HG03354 (cell line): ENCODE data around the gene NTN1.

Experiments
- ATAC-seq: cut with Tn5 transposase; IDR thresholded peaks from one replicate; pipeline ENCODE4 v1.9.1; 2021; ENCODE audit warnings: mild to moderate bottlenecking; ENCODE audit not compliant: unreplicated experiment, poor library complexity, severe bottlenecking

Gene NTN1

DNA sequence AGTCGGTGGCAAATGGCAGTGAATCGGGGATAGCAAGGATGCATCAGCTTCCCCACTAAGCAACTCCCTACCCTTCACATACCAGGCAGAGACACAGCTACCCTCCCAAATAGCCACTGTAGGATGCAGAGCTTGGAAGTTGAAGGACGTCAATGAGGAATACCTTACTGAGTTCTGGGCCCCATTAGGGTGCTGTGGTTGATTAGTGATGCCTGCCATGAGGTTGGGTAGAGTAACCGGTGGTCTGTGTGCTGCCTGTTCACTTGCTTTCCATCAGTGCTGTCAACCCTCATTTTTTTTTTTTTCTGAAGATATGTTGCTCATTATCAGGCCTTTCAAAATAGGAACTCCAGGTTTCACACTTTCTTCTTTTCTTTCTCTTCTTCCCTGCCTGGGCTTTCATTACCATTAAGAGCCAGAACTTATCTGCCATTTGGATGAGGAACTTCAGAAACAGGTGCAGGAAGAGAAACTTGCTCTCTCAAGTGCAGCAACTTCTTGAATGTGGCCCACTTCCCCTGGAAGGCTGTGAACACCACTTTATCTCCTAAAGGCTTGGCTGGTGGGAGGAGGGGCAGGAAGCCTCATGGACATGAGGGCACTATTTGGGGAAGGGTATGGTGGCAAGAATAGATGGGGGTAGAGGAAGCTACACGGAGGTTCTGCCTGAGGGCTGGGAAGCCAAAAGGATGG is 183.5 kb downstream of the NTN1 start:
- no peak for ATAC-seq

- no peak for ATAC-seq
These were observed 184.5 kb downstream of the NTN1 start for GRCh38 chr17:9205520-9206409.

DNA sequence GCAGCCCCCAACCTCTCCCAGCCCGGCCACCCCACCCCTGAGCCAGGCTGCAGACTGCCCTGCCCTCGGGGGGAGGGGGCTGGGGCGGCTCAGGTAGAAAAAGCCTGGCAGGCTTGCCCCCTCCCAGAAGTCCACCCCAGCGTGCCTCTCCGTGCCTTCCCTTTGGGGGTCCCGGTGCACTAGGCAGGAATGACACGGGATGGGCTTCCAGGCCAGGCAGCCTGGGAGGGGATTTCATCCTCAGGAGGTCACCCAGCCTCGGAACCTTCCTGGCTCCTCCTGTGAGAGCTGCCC is 185.0 kb downstream of the NTN1 start:
- no peak for ATAC-seq

DNA sequence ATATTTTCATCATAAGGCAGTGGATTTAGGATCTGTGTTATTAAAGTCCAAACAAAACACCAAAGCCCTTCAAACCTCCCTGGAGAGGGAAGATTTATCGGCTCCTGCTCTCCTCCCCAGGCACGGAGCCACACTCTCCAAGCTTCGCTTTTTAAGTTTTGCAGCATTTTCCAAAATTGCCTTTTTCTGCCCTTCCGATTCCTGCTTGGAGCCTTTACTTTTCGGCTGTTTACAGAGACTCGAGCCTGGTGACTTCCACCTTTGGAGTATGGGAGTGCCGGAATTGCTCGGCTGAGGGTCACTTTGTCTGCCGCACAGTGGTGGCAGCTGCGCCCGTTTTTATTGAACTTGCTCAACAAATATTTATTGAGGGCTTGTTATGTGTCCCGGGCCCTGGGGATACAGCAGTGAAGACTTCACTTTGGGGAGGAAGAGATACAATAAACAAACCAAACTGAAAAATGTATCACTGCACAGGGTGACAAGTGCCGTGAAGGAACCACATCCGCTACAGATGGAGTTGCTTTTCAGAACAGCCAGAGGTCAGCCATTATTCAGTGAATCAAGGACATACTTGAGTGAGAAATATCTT is 185.5 kb downstream of the NTN1 start:
- ATAC-seq: no peak

DNA sequence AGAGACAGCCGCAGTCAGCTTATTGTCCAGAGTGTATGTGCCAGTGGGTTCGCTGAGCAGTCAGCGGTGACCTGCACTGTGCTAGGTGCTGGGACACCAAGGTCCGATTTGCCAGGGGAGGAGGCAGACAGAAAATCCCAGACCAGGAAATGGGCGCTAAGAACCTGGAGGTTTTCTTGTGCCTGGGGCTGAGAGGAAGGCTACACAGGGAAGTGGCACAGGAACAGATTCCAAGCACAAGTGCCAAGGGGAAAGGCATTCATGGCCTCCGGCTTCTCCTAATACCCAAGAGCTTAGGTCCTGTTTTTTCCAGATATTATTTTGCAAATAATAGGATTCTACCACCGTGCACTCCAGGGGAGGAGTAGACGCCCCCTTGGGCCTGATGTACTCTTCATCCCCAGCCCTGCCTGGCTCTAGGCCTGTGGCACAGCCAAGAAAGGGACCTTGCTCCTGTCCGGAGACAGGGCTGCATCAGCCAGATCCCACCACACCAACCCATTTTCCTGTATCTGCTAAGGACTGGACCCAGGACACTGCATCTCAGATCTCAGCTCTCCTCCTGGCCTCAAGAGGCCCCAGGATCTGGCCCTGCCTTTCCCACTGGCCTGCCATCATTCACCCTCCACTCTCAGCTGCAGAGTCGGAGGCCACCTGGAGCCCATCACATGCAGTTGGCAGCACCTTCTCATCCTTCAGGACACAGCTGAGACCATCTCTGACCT is 187.2 kb downstream of the NTN1 start:
- no peak for ATAC-seq

DNA sequence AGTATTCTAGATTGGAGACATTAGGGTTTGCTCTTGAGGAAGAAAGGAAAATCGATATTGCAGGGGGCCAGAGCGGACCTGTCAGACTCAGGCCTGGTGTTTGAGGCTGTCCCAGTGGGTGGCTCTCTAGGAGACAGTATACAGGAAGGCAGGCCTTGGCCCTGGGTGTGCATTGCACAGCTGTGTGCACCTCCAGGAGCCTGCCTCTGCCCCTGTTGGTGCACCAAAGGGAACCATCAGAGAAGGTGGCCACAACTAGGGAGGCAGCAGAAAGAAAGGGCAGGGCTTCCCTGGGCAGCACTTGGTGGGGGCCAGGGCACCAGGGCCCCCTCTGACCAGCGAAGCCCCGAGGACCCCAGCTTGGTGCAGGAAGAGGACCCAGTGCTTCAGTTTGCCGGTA is 188.0 kb downstream of the NTN1 start:
- ATAC-seq: no peak

GRCh38 chr17:9209781-9210370 is 188.6 kb downstream of the NTN1 start:
- ATAC-seq: no peak

- no peak for ATAC-seq
These were observed 189.9 kb downstream of the NTN1 start for GRCh38 chr17:9211133-9211765.

- ATAC-seq: no peak
These were observed 191.3 kb downstream of the NTN1 start for GRCh38 chr17:9212376-9213302.

- no peak for ATAC-seq
These were observed 192.0 kb downstream of the NTN1 start for GRCh38 chr17:9213303-9213640.

DNA sequence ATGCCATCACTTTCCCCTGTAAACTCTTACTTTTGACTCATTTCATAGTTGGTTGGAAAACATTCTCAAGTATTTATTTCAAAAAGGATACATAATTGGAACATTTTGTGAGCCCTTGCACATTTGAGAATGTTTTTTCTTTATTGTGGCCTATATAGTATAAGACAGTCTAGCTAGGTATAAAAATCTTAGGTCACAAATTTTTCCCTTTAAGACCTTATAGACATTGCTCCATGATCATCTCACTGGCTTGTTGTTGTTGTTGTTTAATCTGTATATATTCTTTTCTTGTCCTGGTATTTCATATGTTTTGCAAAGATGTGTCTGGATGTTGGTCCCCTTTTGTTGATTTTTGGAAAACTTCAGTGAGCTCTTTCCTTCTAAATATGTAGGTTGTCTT is 194.2 kb downstream of the NTN1 start:
- ATAC-seq: no peak

GRCh38 chr17:9217151-9218056 is 196.1 kb downstream of the NTN1 start:
- no peak for ATAC-seq

- no peak for ATAC-seq
These were observed 196.8 kb downstream of the NTN1 start for GRCh38 chr17:9218064-9218635.

DNA sequence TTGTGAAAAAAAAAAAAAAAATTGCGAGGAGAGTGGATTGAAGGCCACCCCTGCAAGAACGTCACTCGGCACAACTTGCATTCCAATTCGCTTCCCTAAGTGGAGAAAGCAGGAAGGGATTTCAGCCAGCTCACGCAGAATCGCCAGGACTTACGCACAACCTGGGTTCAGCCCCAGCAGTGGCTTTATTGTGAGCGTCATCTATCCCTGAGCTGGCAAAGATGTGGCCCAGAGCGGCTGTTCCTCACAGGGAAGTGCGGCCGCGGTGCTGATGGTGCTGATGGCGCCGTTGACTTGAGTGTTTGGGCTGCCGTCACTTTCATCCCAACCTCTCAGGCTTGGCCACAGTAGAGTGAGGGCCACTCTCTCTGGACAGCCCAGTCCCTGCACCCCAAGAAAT is 197.6 kb downstream of the NTN1 start:
- no peak for ATAC-seq

GRCh38 chr17:9219631-9220397 is 198.5 kb downstream of the NTN1 start:
- no peak for ATAC-seq

DNA sequence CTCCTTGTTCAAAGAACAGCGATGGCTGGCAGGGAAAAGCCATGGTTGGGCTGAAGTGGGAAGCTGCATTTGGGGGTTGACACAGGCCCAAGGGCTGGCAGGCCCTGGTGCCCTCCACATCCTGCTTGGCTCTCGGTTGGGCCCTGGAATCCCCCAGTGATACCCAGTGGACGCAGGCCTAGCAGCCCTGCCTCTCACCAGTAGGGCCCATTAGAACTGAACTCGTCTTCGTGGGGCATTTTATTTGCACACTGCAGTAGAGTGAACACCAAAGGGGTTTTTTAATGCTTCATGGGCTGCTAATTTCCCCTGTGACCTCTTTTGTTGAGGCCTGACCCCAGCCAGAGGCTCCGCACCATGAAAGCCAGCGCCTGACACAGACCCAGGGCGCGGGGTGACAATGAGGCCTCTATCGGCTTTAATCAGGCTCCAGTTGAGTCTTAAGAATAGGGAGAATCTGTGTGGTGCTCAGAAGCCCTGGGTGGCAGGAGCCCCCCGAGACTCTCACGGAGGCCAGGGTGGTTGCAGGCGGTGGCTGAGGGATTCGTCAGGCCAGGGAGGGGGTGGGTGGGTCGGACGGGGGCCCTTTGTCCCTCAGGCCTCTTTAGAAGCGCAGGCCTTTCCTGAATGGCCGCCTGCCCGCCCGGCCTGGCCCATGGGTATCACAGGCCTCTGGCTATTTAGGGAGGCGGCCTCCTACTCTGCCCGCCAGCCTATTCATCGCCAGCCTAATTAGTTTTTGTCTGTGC is 199.3 kb downstream of the NTN1 start:
- ATAC-seq: no peak
